Hepatocyte (in vitro differentiated cells): ENCODE data around the gene GCSH.

Experiments used
- EZH2 ChIP-seq: fragments of 200-600 bp; sonication (generic); IDR thresholded peaks from 2 replicates; pipeline ENCODE4 v1.6.1; 2016; ENCODE audit warnings: antibody characterized with exemption, mild to moderate bottlenecking, borderline replicate concordance
- EZH2phosphoT487 ChIP-seq: fragments of 200-600 bp; sonication (generic); IDR thresholded peaks from one replicate; pipeline ENCODE4 v1.6.1; 2018; ENCODE audit warnings: antibody characterized with exemption, mild to moderate bottlenecking, low read depth, moderate library complexity; ENCODE audit not compliant: unreplicated experiment, severe bottlenecking
- TF ChIP-seq, protein P1 (sequence below): fragments of 200-600 bp; sonication (generic); IDR thresholded peaks from 2 replicates; pipeline ENCODE4 v1.5.1; 2016; ENCODE audit warnings: antibody characterized with exemption, mild to moderate bottlenecking; ENCODE audit not compliant: poor library complexity

GRCh38 chr16:81142864-81143263 is 46.7 kb upstream of the GCSH start:
- TF ChIP-seq, protein P1, sequence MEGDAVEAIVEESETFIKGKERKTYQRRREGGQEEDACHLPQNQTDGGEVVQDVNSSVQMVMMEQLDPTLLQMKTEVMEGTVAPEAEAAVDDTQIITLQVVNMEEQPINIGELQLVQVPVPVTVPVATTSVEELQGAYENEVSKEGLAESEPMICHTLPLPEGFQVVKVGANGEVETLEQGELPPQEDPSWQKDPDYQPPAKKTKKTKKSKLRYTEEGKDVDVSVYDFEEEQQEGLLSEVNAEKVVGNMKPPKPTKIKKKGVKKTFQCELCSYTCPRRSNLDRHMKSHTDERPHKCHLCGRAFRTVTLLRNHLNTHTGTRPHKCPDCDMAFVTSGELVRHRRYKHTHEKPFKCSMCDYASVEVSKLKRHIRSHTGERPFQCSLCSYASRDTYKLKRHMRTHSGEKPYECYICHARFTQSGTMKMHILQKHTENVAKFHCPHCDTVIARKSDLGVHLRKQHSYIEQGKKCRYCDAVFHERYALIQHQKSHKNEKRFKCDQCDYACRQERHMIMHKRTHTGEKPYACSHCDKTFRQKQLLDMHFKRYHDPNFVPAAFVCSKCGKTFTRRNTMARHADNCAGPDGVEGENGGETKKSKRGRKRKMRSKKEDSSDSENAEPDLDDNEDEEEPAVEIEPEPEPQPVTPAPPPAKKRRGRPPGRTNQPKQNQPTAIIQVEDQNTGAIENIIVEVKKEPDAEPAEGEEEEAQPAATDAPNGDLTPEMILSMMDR, result no peak
- TF ChIP-seq EZH2 (no peak), EZH2phosphoT487 (no peak)
